Gastroesophageal sphincter (tissue), 4 donors: ENCODE measurements around the gene MAP6. TPM values are rescaled to one million over a fixed set of nuclear protein-coding genes. Genes with fewer than 3 reads are reported as not detected.
"Not testable (repeated sequence)": the region's sequence is repeated elsewhere in the genome, so short reads cannot be mapped to it uniquely, and the experiment has no call there.

ENCODE experiments used
- ATAC-seq: fragments of 150-250 bp; one replicate; pipeline ENCODE4 v1.9.1; 2016; ENCODE audit warnings: mild to moderate bottlenecking, moderate library complexity
- H3K27ac ChIP-seq, 4 donors: fragments of 200-600 bp; sonication (generic) in 3 of 4; 1 replicate in 3 of 4; 2 replicates in 1 of 4; pipeline ENCODE4 v1.5.1; 2016 to 2019
- H3K27me3 ChIP-seq: fragments of 200-600 bp; sonication (generic); one replicate; pipeline ENCODE4 v1.5.1; 2019
- H3K36me3 ChIP-seq, 2 donors: fragments of 200-600 bp; sonication (generic); one replicate each; pipeline ENCODE4 v1.5.1; 2019; ENCODE audit warnings: control low read depth in 1 of 2
- H3K4me1 ChIP-seq, 3 donors: fragments of 200-600 bp; sonication (generic); 1 replicate in 2 of 3; 2 replicates in 1 of 3; pipeline ENCODE4 v1.5.1; 2016 to 2019; ENCODE audit warnings: control low read depth in 2 of 3
- H3K4me3 ChIP-seq, 2 donors: fragments of 200-600 bp; sonication (generic); one replicate each; pipeline ENCODE4 v1.5.1; 2019; ENCODE audit warnings: mild to moderate bottlenecking in 1 of 2, moderate library complexity in 1 of 2
- H3K9me3 ChIP-seq, 3 donors: fragments of 200-600 bp; sonication (generic); one replicate each; pipeline ENCODE4 v1.5.1; 2017 to 2019; ENCODE audit warnings: control low read depth in 2 of 3
- CTCF ChIP-seq, 4 experiments: fragments of 200-600 bp in 2 of 4; fragments of 450-650 bp in 2 of 4; sonication (generic) in 1 of 4; IDR thresholded peaks; one replicate each; pipeline ENCODE4 v1.5.1; 2017 to 2019; ENCODE audit warnings: antibody characterized with exemption in 4 of 4, mild to moderate bottlenecking in 2 of 4, moderate library complexity in 2 of 4
- EP300 ChIP-seq: sonication (generic); formaldehyde crosslinking; IDR thresholded peaks from one replicate; pipeline ENCODE4 v1.6.1; 2017; ENCODE audit warnings: antibody characterized with exemption, mild to moderate bottlenecking
- POLR2A ChIP-seq, 2 donors: fragments of 450-650 bp; IDR thresholded peaks; one replicate each; pipeline ENCODE4 v1.6.1; 2017; ENCODE audit warnings: antibody characterized with exemption in 2 of 2, mild to moderate bottlenecking in 2 of 2, moderate library complexity in 1 of 2
- POLR2AphosphoS5 ChIP-seq: sonication (generic); formaldehyde crosslinking; IDR thresholded peaks from one replicate; pipeline ENCODE4 v1.6.1; 2017; ENCODE audit warnings: antibody characterized with exemption
- WGBS, 2 donors: methylation state at CpG; one replicate each; pipeline ENCODE4 v1.1.5; 2018; ENCODE audit warnings: low coverage in 1 of 2; 5-methylcytosine and 5-hydroxymethylcytosine counted together
- total RNA-seq, 4 donors: library from RNA; depleted of rRNA; stranded (reverse); fragments of >200 nt; gene quantifications; one replicate each; pipeline ENCODE4 v1.1.0, GENCODE V29; 2016

MAP6 gene
- total RNA-seq, 4 donors from 2014 or later, result 23.3 to 35.5 (median 25.5) TPM

- H3K9me3 ChIP-seq, result no peaks in the 10 kb centered on the region
- no peaks in the 10 kb centered on the region for H3K27me3 ChIP-seq
- ATAC-seq, result no peak
- peaks cover 0 to 36% (median 4%) of the 10 kb centered on the region in 3 donors for H3K4me1 ChIP-seq
- 57% methylated on average over 6 of the region's 8 CpGs; no CpG with 5 or more reads in 1 of the 2 donors for WGBS, 2 donors
- peak overlapping the region in 2 of 4 donors; percentile 99 for H3K27ac ChIP-seq
- TF ChIP-seq POLR2A (IDR thresholded peaks at IDR 0.05) (no peak), EP300 (no peak), CTCF (IDR thresholded peaks at IDR 0.05) (no peak), POLR2AphosphoS5 (no peak)
- H3K36me3 ChIP-seq, result no peaks in the 10 kb centered on the region
- no peak overlapping the region for H3K4me3 ChIP-seq
Measured at GRCh38 chr11:75585293-75585670, 83.6 kb downstream of the MAP6 start.

GRCh38 chr11:75584659-75585292, 84.1 kb downstream of the MAP6 start:
- not testable (repeated sequence) for ATAC-seq, H3K27me3 ChIP-seq, H3K9me3 ChIP-seq, H3K36me3 ChIP-seq, H3K4me3 ChIP-seq
- H3K4me1 ChIP-seq, result peaks cover 0 to 36% (median 4%) of the 10 kb centered on the region in 3 donors
- peak overlapping the region in 3 of 4 donors; percentile 92 to 99 (median 99) for H3K27ac ChIP-seq
- WGBS, 2 donors, result 64 to 81% methylated on average over 6 to 7 of the region's 12 CpGs

GRCh38 chr11:75583718-75584658, 84.8 kb downstream of the MAP6 start:
- peak overlapping the region; percentile 70 to 99 (median 96) for H3K27ac ChIP-seq
- H3K4me3 ChIP-seq, result peak overlapping the region; percentile 54 to 85
- 10 to 22% methylated on average over 9 to 16 of the region's 42 CpGs for WGBS, 2 donors
- no peaks in the 10 kb centered on the region for H3K9me3 ChIP-seq
- H3K36me3 ChIP-seq, result no peaks in the 10 kb centered on the region
- ATAC-seq, result peak; percentile 79
- TF ChIP-seq POLR2AphosphoS5 (peak; percentile 42), POLR2A (IDR thresholded peaks at IDR 0.05) (peak in 1 of 2 donors; percentile 27), EP300 (no peak), CTCF (IDR thresholded peaks at IDR 0.05) (no peak)
- peaks cover 0 to 36% (median 4%) of the 10 kb centered on the region in 3 donors for H3K4me1 ChIP-seq
- H3K27me3 ChIP-seq, result no peaks in the 10 kb centered on the region

- Histone ChIP-seq H3K9me3 (no peaks in the 10 kb centered on the region), H3K27ac (peak overlapping the region; percentile 70 to 99 (median 96)), H3K36me3 (no peaks in the 10 kb centered on the region), H3K4me3 (peak overlapping the region; percentile 54 to 85), H3K27me3 (no peaks in the 10 kb centered on the region), H3K4me1 (peaks cover 0 to 36% (median 4%) of the 10 kb centered on the region in 3 donors)
- peak; percentile 88 for ATAC-seq
- TF ChIP-seq CTCF (IDR thresholded peaks at IDR 0.05), result peak in 3 of 4 experiments; percentile 36 to 67 (median 55)
- TF ChIP-seq POLR2AphosphoS5, result peak; percentile 43
- peak; percentile 28 to 87 for TF ChIP-seq POLR2A (IDR thresholded peaks at IDR 0.05)
- TF ChIP-seq EP300, result no peak
- WGBS, 2 donors, result 0% methylated on average over 3 of the region's 68 CpGs; no CpG with 5 or more reads in 1 of the 2 donors
Measured at GRCh38 chr11:75582895-75583717, 85.7 kb downstream of the MAP6 start.

GRCh38 chr11:75582506-75582894, 86.3 kb downstream of the MAP6 start:
- no peak for ATAC-seq
- 36 to 38% methylated on average over 2 to 4 of the region's 4 CpGs for WGBS, 2 donors
- Histone ChIP-seq H3K4me1 (peaks cover 0 to 37% (median 4%) of the 10 kb centered on the region in 3 donors), H3K27me3 (no peaks in the 10 kb centered on the region), H3K4me3 (peak overlapping the region; percentile 54 to 85), H3K36me3 (no peaks in the 10 kb centered on the region), H3K27ac (peak overlapping the region in 3 of 4 donors; percentile 92 to 99 (median 99)), H3K9me3 (no peaks in the 10 kb centered on the region)
- TF ChIP-seq CTCF (IDR thresholded peaks at IDR 0.05) (no peak), POLR2A (IDR thresholded peaks at IDR 0.05) (no peak), EP300 (no peak), POLR2AphosphoS5 (no peak)
